Caco-2 (cell line): ENCODE results near the gene PVALEF. TPM values are rescaled to one million over a fixed set of nuclear protein-coding genes. Genes with fewer than 3 reads are reported as not detected.

Experiments used
- BruUV-seq: library from RNA; stranded (reverse); fragments of 400-500 nt; replicated peaks from 2 replicates; lab custom pipeline; 2021; lab: Mats Ljungman, UMichigan
- CTCF ChIA-PET: fragments of 300-600 bp; sonication (Branson Sonifier 250); formaldehyde crosslinking; loops from one replicate; lab custom pipeline; 2022; ENCODE audit warnings: antibody characterized with exemption; lab: Charles Lee
- POLR2A ChIA-PET: fragments of 300-600 bp; sonication (Branson Sonifier 250); formaldehyde crosslinking; loops from one replicate; lab custom pipeline; 2022; ENCODE audit warnings: antibody characterized with exemption; lab: Charles Lee
- DNase-seq, 2 experiments: peaks; one replicate each; pipeline versions ENCODE4 v3.0.0 to v3.0.0-alpha.2; 2020 to 2022
- H3K27me3 ChIP-seq: replicated peaks from 2 replicates; pipeline ENCODE4 v1.6.0; 2011; ENCODE audit warnings: low read length; ENCODE audit not compliant: control insufficient read depth, insufficient read depth
- H3K36me3 ChIP-seq: 2 replicates; pipeline ENCODE4 v1.5.1; 2011; ENCODE audit warnings: low read length; ENCODE audit not compliant: control insufficient read depth, insufficient read depth
- H3K4me1 ChIP-seq: fragments of 250-450 bp; sonication (Bioruptor Pico); 2 replicates; pipeline ENCODE4 v1.5.1; 2020; ENCODE audit warnings: mild to moderate bottlenecking
- H3K4me3 ChIP-seq: 2 replicates; pipeline ENCODE4 v1.5.1; 2011; ENCODE audit warnings: low read depth, mild to moderate bottlenecking, control low read depth, low read length
- H3K9me3 ChIP-seq: fragments of 250-450 bp; sonication (Bioruptor Pico); 2 replicates; pipeline ENCODE4 v1.5.1; 2020; ENCODE audit warnings: mild to moderate bottlenecking, moderate library complexity
- H3K27ac Mint-ChIP-seq: one replicate; pipeline ENCODE4 v1.8.0; 2022; ENCODE audit warnings: mixed read lengths; ENCODE audit not compliant: unreplicated experiment
- H3K27me3 Mint-ChIP-seq: one replicate; pipeline ENCODE4 v1.8.0; 2022; ENCODE audit warnings: mixed read lengths; ENCODE audit not compliant: insufficient read depth, unreplicated experiment
- H3K36me3 Mint-ChIP-seq: one replicate; pipeline ENCODE4 v1.8.0; 2022; ENCODE audit warnings: mild to moderate bottlenecking, mixed read lengths; ENCODE audit not compliant: insufficient read depth, unreplicated experiment
- H3K4me1 Mint-ChIP-seq: one replicate; pipeline ENCODE4 v1.8.0; 2022; ENCODE audit warnings: low read depth, mixed read lengths; ENCODE audit not compliant: unreplicated experiment
- H3K4me3 Mint-ChIP-seq: one replicate; pipeline ENCODE4 v1.8.0; 2022; ENCODE audit warnings: mild to moderate bottlenecking, moderate library complexity, mixed read lengths; ENCODE audit not compliant: unreplicated experiment
- H3K9me3 Mint-ChIP-seq: one replicate; pipeline ENCODE4 v1.8.0; 2022; ENCODE audit warnings: mixed read lengths; ENCODE audit not compliant: unreplicated experiment
- CTCF ChIP-seq, 2 experiments: fragments of 200-600 bp in 1 of 2; IDR thresholded peaks; 1 replicate in 1 of 2; 2 replicates in 1 of 2; pipeline versions ENCODE4 v1.5.1 to v1.8.0; 2011 to 2022; ENCODE audit warnings: antibody characterized with exemption in 1 of 2, control low read depth in 1 of 2, inconsistent platforms in 1 of 2, low read depth in 1 of 2, low read length in 1 of 2, mild to moderate bottlenecking in 1 of 2, moderate library complexity in 1 of 2; ENCODE audit not compliant: insufficient read depth in 1 of 2, severe bottlenecking in 1 of 2, unreplicated experiment in 1 of 2
- intact Hi-C: fragments of 100-400 bp; cut with micrococcal nuclease; formaldehyde crosslinking; loops from one replicate; pipeline ENCODE4 v1.10.0; 2022; ENCODE audit not compliant: unreplicated experiment
- total RNA-seq: library from RNA; stranded (reverse); gene quantifications from 2 replicates; pipeline ENCODE4 v1.2.3, GENCODE V29; 2022

PVALEF gene
- total RNA-seq, 1 experiment from 2014 or later: not detected

DNA sequence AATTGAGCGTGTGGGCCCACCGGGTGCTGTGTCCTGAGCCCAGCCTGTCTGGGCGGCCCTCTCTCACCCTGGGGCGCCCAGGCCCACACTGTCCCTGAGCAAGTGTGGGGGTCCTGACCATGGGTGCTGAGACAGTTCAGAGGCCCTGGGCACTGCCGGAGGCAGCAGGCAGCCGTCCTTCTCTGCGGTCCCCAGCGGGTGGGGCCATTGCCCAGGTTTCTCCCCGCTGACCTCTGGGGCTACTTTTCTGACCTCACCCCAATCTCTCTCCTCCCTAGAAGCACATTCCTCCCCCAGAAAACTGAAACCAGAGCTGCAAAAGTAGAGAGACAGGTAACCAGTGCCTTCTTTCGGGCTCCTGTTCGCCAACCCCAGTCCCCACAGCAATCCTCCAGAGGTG is 36.0 kb upstream of the PVALEF start:
- H3K4me3 ChIP-seq: no peak overlapping the region
- H3K9me3 ChIP-seq: no peaks in the 10 kb centered on the region
- DNase-seq: no peak
- no peaks in the 10 kb centered on the region; the same call in 1 of the 2 replicates for H3K36me3 ChIP-seq
- TF ChIP-seq CTCF (IDR thresholded peaks at IDR 0.05; ENCODE audit: insufficient read depth in 1 of 2, low read depth in 1 of 2, low read length in 1 of 2, severe bottlenecking in 1 of 2, unreplicated experiment in 1 of 2): peak in 1 of 2 experiments; percentile 17
- H3K27me3 ChIP-seq: no peaks in the 10 kb centered on the region
- no peak overlapping the region for H3K27ac Mint-ChIP-seq
- peaks cover 7% of the 10 kb centered on the region for H3K36me3 Mint-ChIP-seq
- CTCF ChIA-PET: interaction anchor here (0.6 kb wide), 1 partner anchor 19 kb away, joined by 3 read pairs; no protein-coding TSS in a partner anchor
- H3K4me1 Mint-ChIP-seq: peaks cover 5% of the 10 kb centered on the region
- no TSS peak for BruUV-seq
- intact Hi-C loops: no loop called here
- no peak overlapping the region for H3K4me3 Mint-ChIP-seq
- H3K27me3 Mint-ChIP-seq: no peaks in the 10 kb centered on the region
- POLR2A ChIA-PET: no interaction called here
- peaks cover 47% of the 10 kb centered on the region for H3K4me1 ChIP-seq
- no peaks in the 10 kb centered on the region for H3K9me3 Mint-ChIP-seq

DNA sequence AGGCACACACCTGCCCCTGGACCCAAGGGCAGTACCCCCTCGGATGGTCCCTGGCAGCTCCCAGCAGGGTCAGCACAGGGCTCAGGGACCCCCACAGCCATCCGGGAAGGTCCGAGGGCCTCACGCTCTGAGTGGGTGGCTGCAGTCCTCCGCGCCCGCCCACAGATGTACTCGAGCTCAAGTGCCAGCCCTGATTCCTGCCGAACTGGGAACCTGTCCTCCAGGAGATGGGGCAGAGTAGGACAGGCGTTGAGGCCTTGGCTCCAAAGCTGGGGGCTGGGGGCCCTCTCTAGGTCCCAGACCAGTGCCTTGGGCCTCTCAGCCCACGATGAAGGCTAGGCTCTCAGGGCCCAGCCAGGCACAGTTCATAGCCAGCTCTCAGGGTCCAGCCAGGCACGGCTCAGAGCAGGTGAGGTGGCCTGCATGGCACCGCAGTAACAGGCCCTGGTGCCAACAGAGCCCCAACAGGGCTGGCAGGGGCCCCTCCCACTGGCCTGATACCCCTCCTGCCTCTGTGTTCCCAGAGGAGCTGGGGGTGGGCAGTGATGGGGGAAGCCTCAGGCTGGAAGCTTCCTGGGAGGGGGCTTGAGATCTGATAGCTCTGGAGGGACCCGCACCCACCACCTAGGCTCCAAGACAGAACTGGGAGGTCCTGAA is 35.5 kb upstream of the PVALEF start:
- Histone ChIP-seq H3K9me3 (no peaks in the 10 kb centered on the region), H3K36me3 (no peaks in the 10 kb centered on the region; the same call in 1 of the 2 replicates), H3K4me1 (peaks cover 52% of the 10 kb centered on the region), H3K27me3 (no peaks in the 10 kb centered on the region), H3K4me3 (peak overlapping the region; percentile 51)
- intact Hi-C loops: no loop called here
- Mint-ChIP-seq H3K4me1 (peaks cover 5% of the 10 kb centered on the region), H3K4me3 (peak overlapping the region; percentile 72), H3K27ac (no peak overlapping the region), H3K9me3 (no peaks in the 10 kb centered on the region), H3K36me3 (peaks cover 7% of the 10 kb centered on the region), H3K27me3 (no peaks in the 10 kb centered on the region)
- BruUV-seq: no TSS peak
- CTCF ChIA-PET: interaction anchor here (0.6 kb wide), 1 partner anchor 18 kb away, joined by 3 read pairs; no protein-coding TSS in a partner anchor
- DNase-seq: no peak
- TF ChIP-seq CTCF (IDR thresholded peaks at IDR 0.05; ENCODE audit: insufficient read depth in 1 of 2, low read depth in 1 of 2, low read length in 1 of 2, severe bottlenecking in 1 of 2, unreplicated experiment in 1 of 2): no peak
- POLR2A ChIA-PET: interaction anchor here (0.6 kb wide), 1 partner anchor 11 kb away, joined by 7 read pairs; no protein-coding TSS in a partner anchor

DNA sequence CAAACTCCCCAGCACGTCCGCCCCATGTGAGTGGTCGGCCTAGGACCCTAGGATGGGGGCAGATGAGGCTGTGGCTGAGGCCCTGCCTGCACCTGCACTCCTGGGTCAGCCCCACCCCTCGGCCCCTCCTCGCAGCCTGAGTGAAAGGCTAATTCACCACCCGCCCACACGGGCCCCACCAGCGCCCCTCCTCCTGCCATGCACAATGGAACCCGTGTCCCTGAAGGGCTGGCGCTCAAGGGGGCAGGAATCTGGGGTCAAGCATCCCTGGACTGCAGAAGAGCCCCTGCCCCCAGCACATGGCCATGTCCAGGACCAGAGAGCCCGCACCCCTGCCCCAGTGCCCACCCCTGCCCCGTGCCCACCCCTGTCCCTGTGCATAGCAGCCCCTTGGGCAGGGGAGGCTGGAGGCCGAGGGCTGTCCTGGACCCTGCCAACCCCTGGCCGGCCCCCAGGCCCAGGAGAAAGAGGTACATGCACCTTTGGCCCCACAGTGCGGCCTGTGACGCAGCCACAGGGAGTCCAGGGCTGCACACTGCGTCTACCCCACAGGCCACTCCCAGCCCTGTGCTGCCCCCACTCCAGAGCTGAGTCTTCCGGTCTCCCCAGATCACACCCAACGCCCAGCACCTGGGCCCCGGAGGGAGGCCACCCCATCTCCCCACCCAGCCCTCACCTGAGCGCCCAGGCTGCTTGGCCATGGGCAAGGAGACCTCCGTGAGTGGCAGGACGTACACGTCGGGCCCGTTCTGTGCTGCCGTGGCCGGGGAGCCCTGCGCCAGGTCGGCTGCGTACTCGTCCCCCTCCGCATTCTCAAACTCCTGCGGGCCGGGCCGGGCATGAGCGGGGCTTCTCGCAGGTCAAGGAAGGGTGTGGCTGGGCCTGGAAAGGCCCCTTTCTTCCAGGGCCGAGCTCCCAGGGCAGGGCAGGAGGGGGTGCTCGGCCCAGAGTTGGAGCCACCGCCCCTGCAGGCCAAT is 34.6 kb upstream of the PVALEF start:
- Mint-ChIP-seq H3K4me3 (peak overlapping the region; percentile 72), H3K9me3 (no peaks in the 10 kb centered on the region), H3K4me1 (peaks cover 5% of the 10 kb centered on the region), H3K27me3 (no peaks in the 10 kb centered on the region), H3K27ac (peak overlapping the region; percentile 55), H3K36me3 (peaks cover 7% of the 10 kb centered on the region)
- Histone ChIP-seq H3K4me3 (peak overlapping the region; percentile 51), H3K4me1 (peaks cover 55% of the 10 kb centered on the region), H3K9me3 (no peaks in the 10 kb centered on the region), H3K36me3 (no peaks in the 10 kb centered on the region), H3K27me3 (no peaks in the 10 kb centered on the region)
- peak in 1 of 2 experiments; percentile 72 for DNase-seq
- intact Hi-C loops: no loop called here
- BruUV-seq: no TSS peak
- TF ChIP-seq CTCF (IDR thresholded peaks at IDR 0.05; ENCODE audit: insufficient read depth in 1 of 2, low read depth in 1 of 2, low read length in 1 of 2, severe bottlenecking in 1 of 2, unreplicated experiment in 1 of 2): no peak
- POLR2A ChIA-PET: interaction anchor here (1.4 kb wide), 1 partner anchor 264 kb away, joined by 4 read pairs; the partner anchor contains the start of gene BAHCC1
- CTCF ChIA-PET: interaction anchor here (1.0 to 1.2 kb wide), 2 partner anchors 11 to 12 kb away, joined by 3 read pairs; no protein-coding TSS in a partner anchor
